Right renal cortex interstitium (tissue), 3 donors: ENCODE measurements around the gene EED. TPM values are rescaled to one million over a fixed set of nuclear protein-coding genes. Genes with fewer than 3 reads are reported as not detected.

ENCODE experiments used
- DNase-seq, 3 donors: peaks; one replicate each; pipeline ENCODE4 v3.0.0-alpha.2; 2013; ENCODE audit warnings: low read depth in 3 of 3, low spot score in 2 of 3
- polyA plus RNA-seq, 3 donors: library from polyadenylated mRNA; unstranded; fragments of 120-200 nt; gene quantifications; one replicate each; pipeline ENCODE4 v1.2.1, GENCODE V29; 2013; ENCODE audit not compliant: insufficient read length in 3 of 3

The EED gene
- polyA plus RNA-seq, 3 donors: 38.0 to 41.4 (median 38.3) TPM

- no peak for DNase-seq
These were observed 1.7 kb downstream of the EED start for GRCh38 chr11:86246293-86246675.

- DNase-seq: no peak
These were observed 3.1 kb downstream of the EED start for GRCh38 chr11:86247608-86248007.

- DNase-seq: no peak
These were observed 4.1 kb downstream of the EED start for GRCh38 chr11:86248609-86249008.

GRCh38 chr11:86249307-86250098 is 5.0 kb downstream of the EED start:
- DNase-seq: no peak

GRCh38 chr11:86251345-86251744 is 6.8 kb downstream of the EED start:
- no peak for DNase-seq

- DNase-seq: no peak
These were observed 11.3 kb downstream of the EED start for GRCh38 chr11:86255896-86256295.

GRCh38 chr11:86256608-86257007 is 12.1 kb downstream of the EED start:
- no peak for DNase-seq

GRCh38 chr11:86257446-86257845 is 12.9 kb downstream of the EED start:
- DNase-seq: no peak

- DNase-seq: no peak
These were observed 15.2 kb downstream of the EED start for GRCh38 chr11:86259730-86260129.

- DNase-seq: no peak
These were observed 16.8 kb downstream of the EED start for GRCh38 chr11:86261328-86261727.

GRCh38 chr11:86262387-86262786 is 17.8 kb downstream of the EED start:
- DNase-seq: no peak

GRCh38 chr11:86264649-86265048 is 20.1 kb downstream of the EED start:
- no peak for DNase-seq

- no peak for DNase-seq
These were observed 20.6 kb downstream of the EED start for GRCh38 chr11:86265194-86265593.

GRCh38 chr11:86269645-86270044 is 25.1 kb downstream of the EED start:
- no peak for DNase-seq

GRCh38 chr11:86274503-86274902 is 29.9 kb downstream of the EED start:
- no peak for DNase-seq

GRCh38 chr11:86274999-86275398 is 30.4 kb downstream of the EED start:
- no peak for DNase-seq

GRCh38 chr11:86275493-86276370 is 31.2 kb downstream of the EED start:
- DNase-seq: no peak

- no peak for DNase-seq
These were observed 33.2 kb downstream of the EED start for GRCh38 chr11:86277741-86278140.

GRCh38 chr11:86278226-86278625 is 33.7 kb downstream of the EED start:
- DNase-seq: no peak

- DNase-seq: no peak
These were observed 35.2 kb downstream of the EED start for GRCh38 chr11:86279747-86280146.

- no peak for DNase-seq
These were observed 42.9 kb downstream of the EED start for GRCh38 chr11:86287468-86287796.
